T-cell (primary cell): ENCODE results near the gene FANCI. TPM values are rescaled to one million over a fixed set of nuclear protein-coding genes. Genes with fewer than 3 reads are reported as not detected.

Experiments
- ATAC-seq, 4 experiments: fragments of 200-7000 bp in 3 of 4; fragments of 150-1000 bp in 1 of 4; cut with Tn5 transposase; replicated peaks in 1 of 4; 1 replicate in 3 of 4; 2 replicates in 1 of 4; pipeline ENCODE4 v1.10.0; 2021; ENCODE audit warnings: moderate library complexity in 3 of 4, mild to moderate bottlenecking in 2 of 4, moderate number of reproducible peaks in 1 of 4
- CTCF ChIA-PET, 2 donors: fragments of 300-600 bp; sonication (Branson Sonifier 250); formaldehyde crosslinking; loops; one replicate each; lab custom pipeline; 2022; ENCODE audit warnings: antibody characterized with exemption in 2 of 2; lab: Charles Lee
- POLR2A ChIA-PET, 2 donors: fragments of 300-600 bp; sonication (Branson Sonifier 250); formaldehyde crosslinking; loops; one replicate each; lab custom pipeline; 2022; ENCODE audit warnings: antibody characterized with exemption in 2 of 2; lab: Charles Lee
- DNase-seq, 35 experiments: peaks; one replicate each; pipeline versions ENCODE4 v3.0.0 to v3.0.0-alpha.2; 2013 to 2023
- H3K27ac ChIP-seq: one replicate; pipeline ENCODE4 v1.5.1; 2013; ENCODE audit warnings: low read length
- H3K27me3 ChIP-seq, 2 experiments: replicated peaks in 1 of 2; 1 replicate in 1 of 2; 2 replicates in 1 of 2; pipeline versions ENCODE4 v1.6.1 to v1.7.0; 2013; ENCODE audit warnings: low read length in 1 of 2, mixed read lengths in 1 of 2; ENCODE audit not compliant: control insufficient read depth in 2 of 2, insufficient read depth in 2 of 2; ENCODE audit errors: extremely low read depth in 1 of 2
- H3K36me3 ChIP-seq, 2 donors: 1 replicate in 1 of 2; 2 replicates in 1 of 2; pipeline versions ENCODE4 v1.6.1 to v1.7.0; 2013; ENCODE audit warnings: low read length in 1 of 2; ENCODE audit not compliant: control insufficient read depth in 2 of 2, insufficient read depth in 1 of 2; ENCODE audit errors: extremely low read depth in 1 of 2
- H3K4me1 ChIP-seq, 2 experiments: 1 replicate in 1 of 2; 2 replicates in 1 of 2; pipeline versions ENCODE4 v1.6.1 to v1.7.0; 2013; ENCODE audit warnings: low read length in 2 of 2, mixed read lengths in 1 of 2; ENCODE audit not compliant: insufficient read depth in 2 of 2, control insufficient read depth in 1 of 2; ENCODE audit errors: extremely low read depth in 1 of 2
- H3K4me3 ChIP-seq, 2 donors: 1 replicate in 1 of 2; 2 replicates in 1 of 2; pipeline versions ENCODE4 v1.5.1 to v1.7.0; 2013; ENCODE audit warnings: mild to moderate bottlenecking in 2 of 2, low read length in 1 of 2, moderate library complexity in 1 of 2; ENCODE audit not compliant: control insufficient read depth in 1 of 2; ENCODE audit errors: extremely low read depth in 1 of 2
- H3K9me3 ChIP-seq: 2 replicates; pipeline ENCODE4 v1.7.0; 2013
- H3K27ac Mint-ChIP-seq, 2 donors: one replicate each; pipeline ENCODE4 v1.8.0; 2020 to 2021; ENCODE audit warnings: mild to moderate bottlenecking in 2 of 2, mixed read lengths in 2 of 2
- H3K27me3 Mint-ChIP-seq, 2 donors: one replicate each; pipeline ENCODE4 v1.8.0; 2021 to 2022; ENCODE audit warnings: mixed read lengths in 2 of 2
- H3K36me3 Mint-ChIP-seq: one replicate; pipeline ENCODE4 v1.8.0; 2021; ENCODE audit warnings: mixed read lengths
- H3K4me1 Mint-ChIP-seq, 3 donors: one replicate each; pipeline ENCODE4 v1.8.0; 2020 to 2022; ENCODE audit warnings: mixed read lengths in 3 of 3, mild to moderate bottlenecking in 1 of 3
- H3K4me3 Mint-ChIP-seq, 3 donors: one replicate each; pipeline ENCODE4 v1.8.0; 2020 to 2022; ENCODE audit warnings: mild to moderate bottlenecking in 3 of 3, mixed read lengths in 3 of 3, moderate library complexity in 3 of 3
- H3K9me3 Mint-ChIP-seq, 3 donors: one replicate each; pipeline ENCODE4 v1.8.0; 2020 to 2022; ENCODE audit warnings: mixed read lengths in 3 of 3
- WGBS: methylation state at CpG from one replicate; pipeline ENCODE4 v1.1.5; 2013; ENCODE audit warnings: missing lambda C conversion rate; ENCODE audit not compliant: insufficient coverage; 5-methylcytosine and 5-hydroxymethylcytosine counted together
- total RNA-seq, 35 experiments: library from RNA in 6 of 35; stranded (reverse) in 6 of 35; fragments of 120-200 nt in 1 of 35; gene quantifications; one replicate each; pipeline versions ENCODE4 v1.2.1 to v1.2.4 and lab custom pipeline; 2013 to 2026

FANCI gene
- total RNA-seq, 5 donors from 2014 or later (not counting 1 experiment from before 2014, with no cell fraction given): 9.8 to 14.6 (median 12.4) TPM

DNA sequence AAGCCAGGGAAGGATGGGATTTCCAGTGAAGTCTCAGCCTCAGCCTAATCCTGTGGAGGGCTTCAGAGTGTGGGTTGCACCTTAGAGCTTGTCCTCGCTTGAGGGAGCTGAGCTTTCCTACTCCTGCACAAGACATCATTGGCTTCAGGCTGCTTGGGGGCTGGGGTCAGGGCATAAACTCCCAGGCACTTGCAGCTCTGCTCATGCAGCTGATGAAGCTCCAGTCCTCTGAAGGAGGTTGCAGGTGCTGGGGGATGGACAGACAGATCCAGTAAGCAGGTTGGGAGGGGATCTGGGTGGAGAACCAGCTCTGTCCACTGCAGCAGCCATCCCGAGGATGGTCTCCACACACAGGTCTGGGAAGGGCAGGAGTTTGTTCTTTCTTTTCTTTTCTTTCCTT lies 110.2 kb downstream of the FANCI start:
- CTCF ChIA-PET: interaction anchor here (0.5 to 0.9 kb wide), 2 partner anchors 12 to 158 kb away, joined by 4 read pairs; no protein-coding TSS in a partner anchor
- Histone ChIP-seq H3K9me3 (no peaks in the 10 kb centered on the region), H3K27ac (no peak overlapping the region), H3K4me1 (peaks cover 0 to 11% of the 10 kb centered on the region in 2 experiments), H3K4me3 (no peak overlapping the region), H3K36me3 (no peaks in the 10 kb centered on the region), H3K27me3 (peaks cover 8 to 59% of the 10 kb centered on the region in 2 experiments)
- 100% methylated on average over 1 of the region's 2 CpGs for WGBS
- ATAC-seq: no peak
- no peaks in the 10 kb centered on the region for H3K9me3 Mint-ChIP-seq
- H3K4me3 Mint-ChIP-seq: no peak overlapping the region
- POLR2A ChIA-PET: no interaction called here
- H3K27ac Mint-ChIP-seq: no peak overlapping the region
- peaks cover 44 to 54% of the 10 kb centered on the region in 2 donors for H3K27me3 Mint-ChIP-seq
- peaks cover 4 to 6% (median 4%) of the 10 kb centered on the region in 3 donors for H3K4me1 Mint-ChIP-seq
- no peaks in the 10 kb centered on the region for H3K36me3 Mint-ChIP-seq
- DNase-seq: no peak

DNA sequence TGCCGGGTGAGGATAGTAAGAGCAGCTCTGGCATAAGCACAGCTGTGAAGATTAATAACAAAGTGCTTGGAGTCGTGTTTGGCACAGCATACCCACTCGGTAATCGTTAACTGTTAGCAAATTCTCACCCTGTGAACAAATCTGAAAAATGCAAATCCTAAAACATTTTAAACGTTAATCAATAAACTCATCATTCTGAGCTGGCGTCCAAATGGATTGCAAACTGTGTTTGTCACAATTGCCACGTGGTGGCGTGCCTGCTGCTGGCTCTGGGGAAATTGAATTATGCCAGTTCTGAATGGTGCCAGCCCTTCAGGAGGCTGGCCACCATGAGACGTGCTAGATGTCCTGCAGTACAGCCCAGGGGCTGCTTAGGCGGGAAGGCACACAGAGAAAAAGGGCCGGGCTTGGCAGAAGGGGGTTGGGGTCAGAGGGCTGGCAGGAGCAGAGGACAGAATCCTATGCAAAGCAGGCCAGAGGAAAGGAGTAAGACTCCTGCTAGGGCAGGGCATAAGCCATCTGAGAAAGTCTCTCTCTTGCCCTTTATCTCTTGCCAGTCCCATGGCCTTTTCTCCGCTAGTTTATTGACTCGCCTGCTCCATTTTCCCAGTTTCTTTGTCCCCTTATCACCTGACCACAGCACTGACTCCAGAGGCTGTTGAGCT lies 113.0 kb downstream of the FANCI start:
- peaks cover 12 to 81% of the 10 kb centered on the region in 2 experiments for H3K27me3 ChIP-seq
- peaks cover 0 to 29% of the 10 kb centered on the region in 2 experiments for H3K4me1 ChIP-seq
- ATAC-seq: no peak
- ChIA-PET POLR2A (no interaction called here), CTCF (interaction anchor here (0.6 to 0.9 kb wide), 3 partner anchors 25 to 557 kb away, joined by 3 to 4 read pairs (median 3); no protein-coding TSS in a partner anchor)
- no peak overlapping the region for H3K4me3 Mint-ChIP-seq
- H3K36me3 Mint-ChIP-seq: no peaks in the 10 kb centered on the region
- H3K9me3 Mint-ChIP-seq: no peaks in the 10 kb centered on the region
- peak overlapping the region in 1 of 2 donors; percentile 56 for H3K27ac Mint-ChIP-seq
- H3K27me3 Mint-ChIP-seq: peaks cover 66 to 78% of the 10 kb centered on the region in 2 donors
- no peak for DNase-seq
- no peaks in the 10 kb centered on the region for H3K9me3 ChIP-seq
- WGBS: 40% methylated on average over 10 of the region's 13 CpGs
- H3K36me3 ChIP-seq: no peaks in the 10 kb centered on the region
- H3K4me1 Mint-ChIP-seq: peaks cover 9 to 18% (median 13%) of the 10 kb centered on the region in 3 donors
- no peak overlapping the region for H3K27ac ChIP-seq
- no peak overlapping the region for H3K4me3 ChIP-seq

DNA sequence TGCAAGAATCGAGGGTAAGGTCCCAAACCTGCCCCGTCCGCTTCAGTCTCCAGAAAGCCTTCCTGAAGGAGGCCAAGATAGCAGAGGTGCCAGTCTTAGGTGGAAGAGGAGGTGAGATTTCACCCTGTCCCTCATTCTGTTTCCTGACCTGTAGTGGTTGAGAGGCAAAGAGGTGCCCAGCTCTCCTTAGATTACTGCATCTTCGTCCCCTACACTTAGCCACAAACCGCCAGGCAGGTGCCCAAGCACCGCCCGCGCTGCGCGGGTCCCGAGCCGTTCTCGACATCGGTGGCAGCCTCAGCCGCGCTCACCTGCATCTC lies 114.6 kb downstream of the FANCI start:
- no peak overlapping the region for H3K27ac Mint-ChIP-seq
- DNase-seq: no peak
- H3K36me3 Mint-ChIP-seq: no peaks in the 10 kb centered on the region
- peaks cover 71 to 80% of the 10 kb centered on the region in 2 donors for H3K27me3 Mint-ChIP-seq
- ChIA-PET POLR2A (no interaction called here), CTCF (interaction anchor here (0.6 to 2.0 kb wide), 21 partner anchors 10 to 814 kb away, joined by 3 to 21 read pairs (median 4); partner anchors contain the start of gene POLG (in 1 of the 2))
- Histone ChIP-seq H3K4me1 (peaks cover 0 to 37% of the 10 kb centered on the region in 2 experiments), H3K4me3 (peak overlapping the region in 1 of 2 donors; percentile 45), H3K36me3 (no peaks in the 10 kb centered on the region), H3K27me3 (peaks cover 14 to 90% of the 10 kb centered on the region in 2 experiments), H3K27ac (no peak overlapping the region), H3K9me3 (no peaks in the 10 kb centered on the region)
- H3K4me3 Mint-ChIP-seq: peak overlapping the region in 2 of 3 donors; percentile 74 to 82
- ATAC-seq: peak; percentile 4 to 17 (median 6)
- H3K9me3 Mint-ChIP-seq: no peaks in the 10 kb centered on the region
- H3K4me1 Mint-ChIP-seq: peaks cover 11 to 18% (median 17%) of the 10 kb centered on the region in 3 donors
- WGBS: under 1% methylated on average over 13 of the region's 16 CpGs

DNA sequence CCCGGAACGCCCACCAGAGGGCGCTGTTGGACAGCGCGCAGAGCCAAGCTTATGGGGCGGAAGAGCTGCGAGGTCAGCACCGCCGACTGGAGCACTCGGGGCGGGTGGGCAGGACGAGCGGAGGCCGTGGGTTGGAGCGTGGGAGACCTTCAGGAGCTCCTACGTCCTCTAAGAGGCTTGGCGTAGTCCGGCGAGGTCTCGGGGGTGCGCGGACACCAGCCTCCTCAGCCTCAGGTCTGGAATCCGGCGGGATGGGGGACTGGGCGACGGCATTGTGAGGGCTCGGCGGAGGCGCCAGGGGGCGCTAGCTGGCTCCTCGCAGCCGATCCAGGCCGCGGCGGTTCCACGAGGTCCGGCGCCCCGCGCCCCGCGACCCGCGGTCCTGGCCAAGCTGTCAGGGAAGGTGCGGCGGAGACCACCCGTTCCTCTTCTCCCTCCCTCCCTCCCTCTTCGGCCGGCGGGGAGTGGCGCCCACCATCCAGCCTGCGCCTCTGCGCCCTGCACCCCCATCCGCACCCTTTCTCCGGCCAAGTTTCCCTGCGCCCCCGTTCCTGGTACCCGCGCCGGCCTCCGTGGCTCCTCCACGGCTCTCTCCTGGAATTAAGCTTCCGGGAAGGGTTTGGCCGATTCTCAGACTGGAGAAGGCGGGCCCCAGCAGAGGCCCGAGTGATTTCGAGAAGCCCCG lies 115.1 kb downstream of the FANCI start:
- peaks cover 71 to 80% of the 10 kb centered on the region in 2 donors for H3K27me3 Mint-ChIP-seq
- 4% methylated on average over 67 of the region's 68 CpGs for WGBS
- CTCF ChIA-PET: interaction anchor here (0.6 to 2.0 kb wide), 25 partner anchors 10 to 813 kb away, joined by 3 to 21 read pairs (median 4); partner anchors contain the start of gene POLG (in 1 of the 2)

DNA sequence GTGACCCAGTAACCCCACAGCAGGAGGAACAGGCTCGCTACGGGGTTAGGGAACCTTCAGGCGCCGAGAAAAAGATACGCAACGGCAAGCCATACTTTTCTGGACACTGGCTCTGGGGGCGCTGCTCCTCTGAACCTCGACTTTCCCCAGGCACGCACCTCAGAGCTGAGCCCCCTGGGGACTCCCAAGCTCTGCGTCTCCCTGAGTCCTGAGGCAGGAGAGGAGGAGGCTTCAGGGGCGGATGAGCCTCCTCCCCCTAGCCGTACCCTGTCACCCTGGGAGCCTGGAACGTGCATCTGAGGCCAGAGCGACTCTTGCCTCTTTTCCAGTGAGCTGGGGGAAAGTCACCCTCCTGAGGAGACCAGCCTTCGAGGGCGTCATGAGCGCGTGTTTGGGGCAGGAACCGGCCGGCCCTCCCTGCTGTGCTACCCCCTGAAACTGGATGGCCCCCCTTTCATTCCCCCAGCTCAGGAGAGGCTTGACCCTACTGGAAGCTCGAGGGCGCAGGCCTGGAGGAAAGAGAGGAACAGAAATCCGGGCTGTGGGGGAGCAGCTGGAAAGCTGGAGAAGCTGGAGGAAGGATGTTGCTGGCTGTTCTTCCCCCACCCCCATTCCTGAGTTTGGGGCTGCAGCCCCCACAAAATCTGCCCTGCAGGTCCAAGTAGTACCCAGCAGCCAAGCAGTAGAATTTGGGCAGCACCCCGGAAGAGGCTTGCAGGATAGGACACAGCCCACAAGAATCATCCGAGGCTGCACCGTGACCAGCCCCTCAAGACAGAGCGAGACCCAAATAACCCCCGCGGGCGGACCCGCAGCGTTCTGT lies 115.9 kb downstream of the FANCI start:
- no peaks in the 10 kb centered on the region for H3K36me3 ChIP-seq
- peak overlapping the region in 1 of 2 donors; percentile 3 for H3K4me3 ChIP-seq
- H3K27ac Mint-ChIP-seq: no peak overlapping the region
- peaks cover 12 to 21% (median 18%) of the 10 kb centered on the region in 3 donors for H3K4me1 Mint-ChIP-seq
- ChIA-PET CTCF (interaction anchor here (0.7 to 2.0 kb wide), 14 partner anchors 9 to 113 kb away, joined by 3 to 21 read pairs (median 4); no protein-coding TSS in a partner anchor), POLR2A (interaction anchor here in 1 of 2 donors (1.1 kb wide), 1 partner anchor 79 kb away, joined by 5 read pairs; no protein-coding TSS in a partner anchor)
- H3K9me3 Mint-ChIP-seq: no peaks in the 10 kb centered on the region
- DNase-seq (no peak), ATAC-seq (no peak)
- no peak overlapping the region for H3K27ac ChIP-seq
- WGBS: 14% methylated on average over 29 of the region's 32 CpGs
- H3K27me3 ChIP-seq: peaks cover 17 to 90% of the 10 kb centered on the region in 2 experiments
- peaks cover 73 to 82% of the 10 kb centered on the region in 2 donors for H3K27me3 Mint-ChIP-seq
- peak overlapping the region; percentile 36 to 74 (median 51) for H3K4me3 Mint-ChIP-seq
- no peaks in the 10 kb centered on the region for H3K9me3 ChIP-seq
- peaks cover 0 to 37% of the 10 kb centered on the region in 2 experiments for H3K4me1 ChIP-seq
- H3K36me3 Mint-ChIP-seq: no peaks in the 10 kb centered on the region

More for the DNA sequence above, 115.1 kb downstream of the FANCI start:
- peaks cover 18 to 90% of the 10 kb centered on the region in 2 experiments for H3K27me3 ChIP-seq
- Mint-ChIP-seq H3K27ac (no peak overlapping the region), H3K9me3 (no peaks in the 10 kb centered on the region), H3K4me3 (peak overlapping the region; percentile 74 to 82 (median 74)), H3K4me1 (peaks cover 12 to 18% (median 18%) of the 10 kb centered on the region in 3 donors), H3K36me3 (no peaks in the 10 kb centered on the region)
- peak; percentile 49 to 90 (median 73) for DNase-seq
- no peaks in the 10 kb centered on the region for H3K9me3 ChIP-seq
- peak overlapping the region; percentile 39 to 45 for H3K4me3 ChIP-seq
- H3K36me3 ChIP-seq: no peaks in the 10 kb centered on the region
- H3K27ac ChIP-seq: no peak overlapping the region
- peak; percentile 88 to 92 (median 91) for ATAC-seq
- peaks cover 0 to 37% of the 10 kb centered on the region in 2 experiments for H3K4me1 ChIP-seq
- POLR2A ChIA-PET: interaction anchor here in 1 of 2 donors (1.1 kb wide), 1 partner anchor 78 kb away, joined by 5 read pairs; no protein-coding TSS in a partner anchor
